ENCODE data around the gene PRC1.
A peak's percentile ranks its signal among the peaks of the same experiment; 100 is the strongest.
"Not testable (repeated sequence)": the region's sequence is repeated elsewhere in the genome, so short reads cannot be mapped to it uniquely, and the experiment has no call there.

Gene PRC1, protein sequence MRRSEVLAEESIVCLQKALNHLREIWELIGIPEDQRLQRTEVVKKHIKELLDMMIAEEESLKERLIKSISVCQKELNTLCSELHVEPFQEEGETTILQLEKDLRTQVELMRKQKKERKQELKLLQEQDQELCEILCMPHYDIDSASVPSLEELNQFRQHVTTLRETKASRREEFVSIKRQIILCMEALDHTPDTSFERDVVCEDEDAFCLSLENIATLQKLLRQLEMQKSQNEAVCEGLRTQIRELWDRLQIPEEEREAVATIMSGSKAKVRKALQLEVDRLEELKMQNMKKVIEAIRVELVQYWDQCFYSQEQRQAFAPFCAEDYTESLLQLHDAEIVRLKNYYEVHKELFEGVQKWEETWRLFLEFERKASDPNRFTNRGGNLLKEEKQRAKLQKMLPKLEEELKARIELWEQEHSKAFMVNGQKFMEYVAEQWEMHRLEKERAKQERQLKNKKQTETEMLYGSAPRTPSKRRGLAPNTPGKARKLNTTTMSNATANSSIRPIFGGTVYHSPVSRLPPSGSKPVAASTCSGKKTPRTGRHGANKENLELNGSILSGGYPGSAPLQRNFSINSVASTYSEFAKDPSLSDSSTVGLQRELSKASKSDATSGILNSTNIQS

GRCh38 chr15:90994417-90995311 lies at the start of gene PRC1:
PRC1 (minus strand) TSS chr15:90994535; CDS start chr15:90994417, 118 bp downstream.
- DNase-seq, result peak; percentile 98

DNA sequence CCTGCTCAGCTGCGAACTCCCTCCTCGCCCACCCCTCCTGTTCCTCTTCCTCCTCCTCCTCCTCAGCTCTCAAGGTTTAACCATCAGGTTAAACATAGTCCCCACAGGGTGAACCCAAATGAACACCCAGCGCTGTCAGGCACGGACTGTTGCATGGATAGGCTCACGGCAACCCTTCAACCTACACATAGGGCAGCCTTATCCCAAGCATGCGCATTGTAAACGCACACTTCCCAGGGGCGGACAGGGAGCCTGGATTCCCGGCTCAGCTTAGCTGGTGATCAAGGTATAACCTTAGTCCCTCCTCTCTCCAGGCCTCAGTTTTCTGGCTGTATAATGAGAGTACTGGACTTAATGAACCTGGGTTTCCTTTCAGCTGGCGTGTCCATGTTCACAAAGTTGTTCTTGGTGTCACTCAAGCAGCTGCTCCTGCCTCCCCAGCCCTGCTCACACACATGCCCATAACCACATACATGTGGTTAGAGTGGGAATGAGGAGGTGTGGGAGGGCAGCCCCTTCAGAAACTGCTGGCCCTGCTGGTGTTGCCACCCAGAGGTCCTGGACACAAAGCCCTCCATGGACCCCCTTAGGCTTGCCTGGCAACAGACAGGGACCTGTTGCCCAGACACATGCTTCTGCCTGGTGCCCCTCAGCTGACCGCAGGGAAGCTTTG lies 49.0 kb upstream of the PRC1 start:
- no peak for DNase-seq

DNA sequence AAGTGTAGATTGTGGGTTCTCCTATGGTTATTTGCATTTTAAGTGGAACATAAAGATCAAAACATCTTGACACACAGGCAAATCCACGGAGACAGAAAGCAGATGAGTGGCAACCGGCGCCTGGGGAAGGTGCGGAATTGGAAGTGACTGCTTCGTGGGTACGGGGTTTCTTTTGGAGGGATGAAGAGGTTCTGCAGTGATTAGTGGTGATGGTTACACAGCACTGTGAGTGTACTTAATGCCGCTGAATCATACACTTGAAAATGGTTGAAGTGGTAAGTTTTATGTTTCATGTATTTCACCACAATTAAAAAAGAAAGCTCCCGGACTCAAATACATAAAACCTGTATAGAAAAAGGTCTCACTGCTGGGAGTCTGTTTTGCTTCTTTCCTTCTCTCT lies 46.5 kb upstream of the PRC1 start:
- no peak for DNase-seq

- DNase-seq, result no peak
These were observed 45.7 kb upstream of the PRC1 start for GRCh38 chr15:91039996-91040395.

- DNase-seq, result peak; percentile 43 to 62
These were observed 38.8 kb upstream of the PRC1 start for GRCh38 chr15:91032919-91033803.

DNA sequence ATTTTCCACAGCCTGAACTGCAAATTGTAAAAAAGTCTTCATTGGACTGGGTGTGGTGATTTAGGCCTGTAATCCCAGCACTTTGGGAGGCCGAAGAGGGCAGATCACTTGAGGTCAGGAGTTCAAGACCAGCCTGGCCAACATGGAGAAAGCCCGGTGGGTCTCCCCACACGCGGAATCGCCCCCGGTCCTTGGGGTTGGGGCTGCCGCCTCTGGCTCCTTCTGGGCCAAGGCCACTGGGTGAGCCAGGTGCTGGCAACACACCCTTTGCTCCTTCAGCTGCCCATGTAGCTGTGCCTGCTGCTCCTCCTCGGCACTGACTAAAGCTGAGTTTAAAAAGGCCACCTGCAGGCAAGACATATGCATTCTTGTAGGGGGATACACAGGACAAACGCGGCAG lies 37.5 kb upstream of the PRC1 start:
- no peak for DNase-seq

DNA sequence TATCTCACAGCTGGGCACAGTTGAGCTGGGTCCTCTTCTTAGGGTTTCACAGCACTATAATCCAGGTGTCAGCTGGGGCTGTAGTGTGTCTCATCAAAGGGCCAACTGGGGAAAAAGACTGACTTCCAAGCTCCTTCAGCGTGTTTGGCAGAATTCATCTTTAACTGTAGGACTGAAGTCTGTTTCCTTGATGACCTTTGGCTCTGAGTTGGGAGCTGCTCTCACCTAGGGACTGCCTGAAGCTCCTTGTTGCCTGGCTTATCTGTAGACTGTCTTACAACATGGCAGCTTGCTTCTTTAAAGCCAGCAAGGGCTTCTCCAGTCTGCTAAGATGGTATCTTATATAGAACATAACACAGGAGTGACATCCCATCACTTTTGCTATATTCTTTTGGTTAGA lies 33.3 kb upstream of the PRC1 start:
- DNase-seq, result no peak

DNA sequence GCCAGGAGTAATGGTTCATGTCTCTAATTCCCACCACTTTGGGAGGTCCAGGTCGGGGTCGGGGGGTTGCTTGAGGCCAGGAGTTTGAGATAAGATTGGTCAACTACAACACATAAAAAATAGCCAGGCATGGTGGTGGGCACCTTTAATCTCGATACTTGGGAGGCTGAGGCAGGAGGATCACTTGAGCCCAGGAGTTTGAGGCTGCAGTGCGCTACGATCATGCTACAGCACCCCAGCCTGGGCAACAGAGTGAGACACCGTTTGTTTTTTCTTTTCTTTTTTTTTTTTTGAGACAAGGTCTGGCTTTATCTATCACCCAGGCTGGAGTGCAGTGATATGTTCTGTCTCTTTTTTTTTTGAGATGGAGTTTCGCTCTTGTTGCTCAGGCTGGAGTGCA lies 29.4 kb upstream of the PRC1 start:
- DNase-seq, result no peak

- no peak for DNase-seq
These were observed 28.4 kb upstream of the PRC1 start for GRCh38 chr15:91022832-91023129.

DNA sequence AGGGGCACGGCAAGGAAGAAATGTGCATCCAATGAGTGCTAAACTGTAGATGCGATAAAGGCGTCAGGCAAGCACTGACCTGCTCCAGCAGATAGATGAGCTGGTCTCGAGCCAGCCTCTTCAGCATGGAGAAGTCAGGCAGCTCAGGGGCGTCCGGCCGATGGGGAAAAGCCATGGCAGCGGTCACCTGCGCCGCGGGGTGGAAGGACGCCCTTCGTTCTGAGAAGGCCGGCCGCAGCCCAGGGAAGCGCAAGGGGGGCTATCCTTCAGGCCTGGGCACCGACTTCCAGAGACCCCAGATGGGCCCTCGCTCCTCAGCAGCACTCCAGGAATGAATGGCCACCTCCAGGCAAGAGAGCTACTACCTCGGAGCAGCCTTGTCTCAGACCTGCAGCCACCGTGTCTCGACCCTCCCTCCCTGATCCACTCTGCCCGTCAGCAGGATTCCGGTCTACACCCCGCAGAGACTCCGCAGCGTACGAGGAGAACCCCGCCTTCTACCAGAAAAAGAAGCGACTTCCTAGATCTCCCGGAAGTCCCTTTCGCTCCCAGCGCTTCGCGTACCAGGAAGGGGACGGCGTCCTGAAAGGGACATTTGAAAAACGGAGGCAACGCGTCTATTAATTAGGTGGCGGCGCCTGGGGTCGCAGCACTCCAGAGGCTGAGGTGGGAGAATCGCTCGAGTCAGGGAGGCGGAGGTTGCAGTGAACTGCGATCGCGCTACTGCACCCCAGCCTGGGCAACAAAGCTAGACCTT lies 27.9 kb upstream of the PRC1 start, which contains the start of gene VPS33B:
Gene VPS33B, minus strand, starts transcription at position 520 of the 757 bp plus-strand sequence. Its CDS starts 345 bp downstream, at position 175.
- peak; percentile 70 to 72 for DNase-seq

GRCh38 chr15:91021516-91022074 lies 27.3 kb upstream of the PRC1 start:
- no peak for DNase-seq

DNA sequence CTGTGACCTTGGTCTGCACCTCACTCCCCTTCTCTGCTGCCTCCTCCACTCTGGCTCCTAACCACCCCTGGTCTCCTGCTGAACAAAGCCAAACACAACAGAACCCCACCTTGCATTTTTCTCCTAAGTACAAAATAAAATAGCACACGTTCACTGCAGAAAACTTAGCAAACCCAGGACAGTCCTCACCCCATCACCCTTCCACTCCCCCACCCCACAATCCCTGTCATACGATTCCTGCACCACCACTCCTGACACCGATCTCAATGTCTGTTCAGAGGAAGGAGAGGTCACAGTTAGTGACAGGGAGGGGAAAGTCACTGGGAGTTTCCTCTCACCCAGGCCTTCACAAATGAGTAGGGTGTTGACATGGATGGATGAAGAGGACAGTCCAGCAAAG lies 23.8 kb upstream of the PRC1 start:
- DNase-seq, result no peak

- no peak for DNase-seq
These were observed 23.4 kb upstream of the PRC1 start for GRCh38 chr15:91017716-91018115.

GRCh38 chr15:91013701-91014100 lies 19.4 kb upstream of the PRC1 start:
- not testable (repeated sequence) for DNase-seq

DNA sequence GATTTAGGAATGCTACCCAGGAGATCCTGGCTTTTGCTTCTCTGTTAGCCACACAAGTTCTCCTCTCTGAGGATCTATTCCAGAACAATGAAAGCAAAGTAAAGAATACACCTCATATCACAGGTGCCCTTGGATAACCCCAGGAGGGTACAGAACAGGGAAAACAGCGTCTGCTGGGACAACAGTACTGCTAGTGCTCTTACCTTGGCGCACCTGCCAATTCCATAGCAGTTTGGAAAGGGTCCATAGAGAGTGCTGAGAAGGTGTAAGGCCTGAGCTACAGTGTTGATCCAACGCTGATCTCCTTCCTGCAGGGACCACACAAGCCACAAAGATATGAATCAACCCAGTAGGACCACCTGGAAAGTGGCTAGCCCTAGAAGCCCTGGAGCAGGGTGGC lies 12.9 kb upstream of the PRC1 start:
- no peak for DNase-seq

DNA sequence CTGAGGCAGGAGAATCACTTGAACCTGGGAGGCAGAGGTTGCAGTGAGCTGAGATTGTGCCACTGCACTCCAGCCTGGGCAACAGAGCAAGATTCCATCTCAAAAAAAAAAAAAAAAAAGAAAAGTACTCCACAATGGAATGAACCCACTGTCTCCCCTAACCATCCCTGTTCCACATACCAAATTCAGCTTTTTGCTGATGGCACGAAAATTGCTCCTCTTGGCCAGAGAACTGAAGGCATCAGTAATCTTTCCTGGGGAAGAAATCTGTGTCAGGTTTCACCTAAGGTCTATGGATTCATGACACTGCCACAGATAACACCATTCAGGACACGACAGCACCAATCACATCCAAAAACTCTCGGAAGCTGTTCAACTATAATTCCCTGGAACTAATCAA lies 6.9 kb upstream of the PRC1 start:
- DNase-seq, result no peak

DNA sequence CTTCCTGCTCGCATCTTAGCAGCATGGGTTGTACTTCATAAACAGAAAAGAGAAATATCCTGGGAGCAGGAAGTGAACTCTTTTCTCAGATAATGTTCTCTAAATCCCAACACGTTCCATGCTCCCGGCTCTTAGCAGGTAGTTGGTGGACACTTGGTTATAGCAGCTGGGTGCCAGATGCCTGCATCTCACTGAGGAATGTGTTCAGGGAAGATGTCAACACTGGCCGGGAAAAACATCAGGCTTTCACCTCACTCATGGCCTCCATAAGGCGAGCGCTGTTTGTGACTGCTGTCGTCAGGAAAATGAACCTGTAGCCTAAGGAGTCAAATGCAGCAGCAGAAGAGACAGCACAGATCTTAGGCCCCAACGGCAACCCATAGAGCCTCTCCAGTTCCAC lies 4.4 kb upstream of the PRC1 start:
- no peak for DNase-seq

- peak in 1 of 2 donors; percentile 3 for DNase-seq
These were observed 297 bp downstream of the PRC1 start for GRCh38 chr15:90994059-90994416.

- no peak for DNase-seq
These were observed 2.6 kb downstream of the PRC1 start for GRCh38 chr15:90991587-90992285.

GRCh38 chr15:90990446-90990845 lies 3.9 kb downstream of the PRC1 start:
- DNase-seq, result no peak

Data from stimulated activated CD4-positive, alpha-beta T cell treated with anti-CD3 and anti-CD28 coated beads, Interleukin-2, amount 100 ng/mL, for 48 hours (primary cell).